Muscle of arm (tissue), 12 donors: ENCODE measurements around the gene PBX4. TPM values are rescaled to one million over a fixed set of nuclear protein-coding genes. Genes with fewer than 3 reads are reported as not detected.

Source experiments
- DNase-seq: peaks from one replicate; pipeline ENCODE4 v3.0.0-alpha.2; 2013
- polyA plus RNA-seq, 12 donors: library from polyadenylated mRNA; unstranded; fragments of 120-200 nt; gene quantifications; one replicate each; pipeline ENCODE4 v1.2.1, GENCODE V29; 2013; ENCODE audit not compliant: insufficient read length in 12 of 12

PBX4 gene
- polyA plus RNA-seq, 12 donors, result 0.76 to 6.3 (median 1.8) TPM; not detected in 2

- DNase-seq, result no peak
Measured at GRCh38 chr19:19540064-19540714, 78.3 kb downstream of the PBX4 start.

GRCh38 chr19:19539698-19540063 is 78.8 kb downstream of the PBX4 start:
- no peak for DNase-seq

DNA sequence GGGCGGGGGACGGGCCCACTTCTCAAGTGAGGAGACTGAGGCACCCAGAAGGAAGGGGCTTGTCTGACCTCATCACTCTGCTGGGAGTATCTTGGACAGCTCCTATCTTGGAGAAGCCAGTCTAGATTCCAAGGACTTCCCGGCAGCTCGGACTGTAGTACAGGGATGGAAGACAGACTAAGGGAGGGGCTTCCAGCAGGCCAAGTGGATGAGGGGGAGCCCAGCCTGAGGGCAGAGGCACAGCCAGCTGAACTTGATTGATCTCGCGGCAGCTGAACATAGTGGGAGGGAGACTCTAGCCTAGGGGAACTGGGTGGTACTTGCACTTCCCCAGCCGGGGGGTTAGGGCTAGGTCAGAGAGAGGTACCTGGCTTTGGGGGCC is 79.7 kb downstream of the PBX4 start:
- DNase-seq, result no peak

GRCh38 chr19:19538061-19538784 is 80.3 kb downstream of the PBX4 start, which contains the start of gene CILP2:
Gene CILP2 (plus strand): TSS chr19:19538265. CDS start chr19:19538350, 85 bp downstream.
- no peak for DNase-seq

GRCh38 chr19:19537075-19538048 is 81.1 kb downstream of the PBX4 start:
- no peak for DNase-seq

DNA sequence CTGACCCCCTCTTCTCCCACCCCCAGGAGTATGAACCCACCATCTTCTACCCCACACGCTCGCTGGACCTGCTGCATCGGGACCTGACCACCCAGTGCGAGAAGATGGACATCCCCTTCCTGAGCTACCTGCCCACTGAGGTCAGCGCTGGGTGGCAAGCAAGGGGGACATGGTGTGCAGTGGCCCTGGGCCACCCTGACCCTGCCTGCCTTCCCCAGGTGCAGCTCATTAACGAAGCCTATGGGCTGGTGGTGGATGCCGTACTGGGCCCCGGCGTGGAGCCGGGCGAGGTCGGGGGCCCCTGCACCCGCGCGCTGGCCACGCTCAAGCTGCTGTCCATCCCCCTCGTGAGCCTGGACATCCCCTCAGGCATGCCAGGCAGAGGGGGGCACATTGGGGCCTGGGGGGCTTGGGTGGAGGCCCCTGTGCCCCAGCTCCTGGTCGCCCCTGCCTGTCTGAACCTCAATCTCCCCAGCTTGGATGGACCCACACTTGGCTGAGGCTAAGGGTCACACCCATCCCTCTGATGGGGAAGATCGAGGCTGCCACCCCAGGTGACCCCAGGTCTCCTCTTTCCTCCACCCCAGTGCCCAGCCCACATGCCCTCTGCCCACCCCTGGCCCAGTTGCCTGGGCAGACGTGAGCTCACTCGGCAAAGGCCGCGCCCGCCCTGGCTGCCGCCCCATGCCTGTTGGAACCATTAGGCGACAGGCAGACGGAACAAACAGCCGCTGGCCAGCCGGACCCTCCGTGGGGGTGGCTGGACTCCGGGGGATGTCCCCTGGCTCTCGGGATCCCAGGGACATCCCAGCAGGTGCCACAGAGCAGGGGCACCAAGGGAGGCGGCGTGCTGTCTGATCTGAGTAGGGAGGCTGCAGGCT is 82.9 kb downstream of the PBX4 start:
- DNase-seq, result no peak

- no peak for DNase-seq
Measured at GRCh38 chr19:19534556-19535265, 83.8 kb downstream of the PBX4 start.

GRCh38 chr19:19533841-19534240 is 84.6 kb downstream of the PBX4 start:
- DNase-seq, result no peak

DNA sequence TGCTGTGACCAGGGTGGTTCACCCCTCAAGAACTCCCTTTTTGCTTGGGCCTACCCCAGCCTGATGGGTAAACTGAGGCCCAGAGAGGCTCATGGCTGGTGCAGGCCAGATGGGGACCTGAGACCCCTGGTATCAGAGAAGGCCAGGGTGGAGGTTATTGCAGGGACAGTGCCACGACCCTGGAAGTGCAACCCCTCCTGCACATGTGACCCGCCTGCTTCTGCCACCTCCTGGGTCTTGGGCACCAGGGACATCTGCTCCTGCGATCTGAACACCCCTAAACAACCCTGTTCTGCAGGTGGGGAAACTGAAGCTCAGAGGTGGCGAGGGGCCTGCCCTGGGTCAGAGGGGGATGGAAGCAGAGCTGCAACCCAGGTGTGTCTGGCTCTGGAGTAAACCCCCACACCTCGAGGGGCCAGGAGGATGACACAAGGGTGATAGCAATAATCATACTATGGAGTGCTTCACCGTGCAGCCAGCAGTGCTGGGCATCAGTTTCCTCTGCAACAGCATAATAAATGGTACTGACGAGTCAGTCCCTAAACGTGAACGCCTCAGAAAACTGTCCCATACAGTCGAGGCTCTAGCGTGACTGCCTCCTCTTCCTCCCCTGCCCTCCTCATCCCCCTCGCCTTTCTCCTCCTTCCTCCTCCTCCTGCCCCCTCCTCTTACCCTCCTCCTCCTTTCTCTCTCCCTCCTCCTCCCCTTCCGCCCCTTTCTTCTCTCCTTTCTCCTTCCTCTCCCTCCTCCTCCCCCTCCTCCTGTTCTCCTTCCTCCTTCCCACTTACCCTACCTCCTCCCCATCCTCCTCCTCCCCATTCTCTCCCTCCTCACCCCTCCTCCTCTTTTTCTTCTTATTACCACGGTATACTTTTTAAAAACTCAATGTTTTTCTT is 85.4 kb downstream of the PBX4 start:
- no peak for DNase-seq

DNA sequence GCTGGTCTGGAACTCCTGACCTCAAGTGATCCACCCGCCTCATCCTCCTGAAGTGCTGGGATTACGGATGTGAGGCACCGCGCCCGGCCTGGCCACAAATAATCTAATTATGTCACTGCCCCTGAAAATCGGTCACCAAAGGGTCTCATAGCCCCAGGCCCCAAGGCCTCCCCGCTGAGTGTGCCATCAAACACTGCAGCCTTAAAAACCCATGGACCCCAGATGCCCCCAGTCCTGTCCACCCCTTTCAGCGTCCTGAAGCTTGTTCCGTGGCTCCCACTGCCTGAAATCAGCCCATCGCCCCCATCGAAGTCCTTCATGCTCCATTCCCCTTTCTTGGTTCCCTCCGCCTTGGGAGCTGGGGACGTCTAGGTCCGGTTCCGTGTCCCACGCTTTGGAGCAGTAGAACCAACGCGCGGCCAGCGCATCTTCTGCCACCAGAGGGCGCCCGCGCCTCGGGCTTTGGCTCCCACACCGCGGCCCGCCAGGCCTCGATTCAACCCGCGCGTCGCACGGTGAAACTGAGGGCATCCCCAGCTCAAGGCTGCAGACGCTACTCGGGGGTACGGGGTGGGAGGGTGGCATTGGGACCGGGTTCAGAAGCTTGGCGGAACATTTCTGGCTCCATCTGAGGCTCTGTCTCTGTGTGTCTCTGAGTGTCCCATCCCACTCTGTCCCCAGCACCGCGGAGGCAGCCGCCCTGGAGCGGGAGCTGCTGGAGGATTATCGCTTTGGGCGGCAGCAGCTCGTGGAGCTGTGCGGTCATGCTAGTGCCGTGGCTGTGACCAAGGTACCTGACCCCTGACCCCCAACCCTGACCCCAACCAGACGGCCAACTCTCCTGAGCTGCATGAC is 86.3 kb downstream of the PBX4 start:
- DNase-seq, result peak; percentile 82

DNA sequence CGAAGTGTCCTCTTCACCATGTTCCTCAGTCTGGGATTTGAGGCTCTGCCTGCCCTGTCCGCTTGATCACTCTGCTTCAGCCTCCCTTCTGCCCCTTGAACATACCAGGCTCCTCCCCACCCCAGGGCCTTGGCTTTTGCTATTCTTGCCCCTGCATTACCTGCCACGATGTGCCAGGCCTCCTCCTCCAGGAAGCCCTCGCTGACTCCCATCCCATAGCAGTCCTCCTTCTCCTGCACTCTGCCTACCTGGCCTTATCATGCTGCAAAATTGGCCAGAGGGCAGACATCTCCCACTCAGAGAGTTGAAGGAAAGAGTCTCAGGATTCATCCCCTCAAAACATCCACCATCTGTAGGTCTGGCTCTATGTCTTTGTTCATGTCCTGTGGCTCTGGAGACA is 87.6 kb downstream of the PBX4 start:
- DNase-seq, result no peak

DNA sequence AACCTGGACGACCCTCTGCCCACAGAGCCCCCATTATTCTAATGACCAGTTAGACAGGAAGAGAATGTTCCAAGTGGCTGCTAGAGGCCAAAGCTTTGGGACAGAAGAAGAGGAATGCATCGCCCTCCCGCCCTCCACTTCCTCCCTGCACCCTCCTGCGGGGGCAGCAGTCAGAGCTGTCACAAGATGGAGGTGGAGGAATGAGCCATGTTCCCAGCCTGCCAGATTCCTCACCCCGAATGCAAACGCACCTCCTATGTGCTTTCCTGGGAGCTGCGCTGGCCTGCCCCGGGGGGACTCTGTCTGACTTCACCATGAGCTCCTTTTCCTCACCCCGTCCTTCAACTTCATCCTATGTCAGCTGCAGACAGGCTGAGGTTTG is 88.1 kb downstream of the PBX4 start:
- no peak for DNase-seq

DNA sequence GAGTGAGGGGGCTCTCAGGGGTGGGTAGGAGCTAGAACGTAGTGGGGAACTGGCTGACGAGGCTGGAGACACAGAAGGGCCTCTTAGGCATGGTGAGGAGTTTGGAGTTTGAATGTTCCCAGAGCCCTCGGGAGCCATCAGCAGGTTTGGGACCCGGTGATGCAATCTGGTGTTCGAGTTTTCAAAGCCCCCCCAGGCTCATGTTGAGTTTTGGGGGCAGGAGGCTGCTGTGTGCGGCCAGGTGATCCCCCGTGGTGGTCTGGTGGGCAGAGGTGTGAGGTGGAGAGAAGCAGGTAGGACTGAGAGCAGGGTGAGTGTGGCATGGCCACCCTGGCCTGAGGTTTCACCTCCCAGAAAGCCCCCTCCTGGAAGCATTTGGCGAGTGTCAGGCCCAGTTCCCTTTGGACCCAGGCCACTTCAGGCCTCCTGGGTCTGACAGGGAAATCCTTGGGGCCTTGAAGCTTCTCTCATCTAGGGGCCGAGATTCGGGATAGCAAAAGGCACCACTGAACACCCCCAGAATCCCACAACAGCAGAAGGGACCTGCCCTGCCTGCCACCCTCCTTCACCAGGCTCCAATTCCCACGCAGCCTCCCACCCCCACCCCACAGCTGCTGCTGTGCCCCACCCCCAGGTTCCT is 88.6 kb downstream of the PBX4 start:
- DNase-seq, result no peak

- no peak for DNase-seq
Measured at GRCh38 chr19:19528721-19529490, 89.6 kb downstream of the PBX4 start, which contains the start of gene YJEFN3. Gene YJEFN3 (plus strand): TSS chr19:19528911. CDS start chr19:19528933, 22 bp downstream.

GRCh38 chr19:19527674-19528625 is 90.5 kb downstream of the PBX4 start:
- DNase-seq, result no peak

DNA sequence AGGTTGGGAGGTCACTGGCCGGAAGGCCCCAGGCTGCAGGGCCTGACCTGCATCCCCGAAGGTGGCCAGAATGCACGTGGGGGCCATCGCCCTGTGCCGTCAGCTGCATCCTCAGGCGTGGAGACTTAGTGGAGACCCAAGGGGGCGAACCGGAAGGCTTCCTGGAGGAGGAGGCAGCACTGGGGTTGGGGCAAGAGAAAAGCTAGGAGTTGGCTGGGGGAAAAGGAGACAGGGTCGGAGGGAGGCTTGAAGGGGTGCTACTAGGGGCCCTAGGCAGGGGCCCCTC is 91.2 kb downstream of the PBX4 start:
- DNase-seq, result no peak
